ENCODE results near the gene SPAG9. TPM values are rescaled to one million over a fixed set of nuclear protein-coding genes. Genes with fewer than 3 reads are reported as not detected.
A peak's percentile ranks its signal among the peaks of the same experiment; 100 is the strongest.

The SPAG9 gene
- total RNA-seq, 6 experiments from 2014 or later = 35.2 to 49.7 (median 43.3) TPM

GRCh38 chr17:51005768-51006167 is 114.9 kb downstream of the SPAG9 start:
- Histone ChIP-seq H3K27ac (no peak overlapping the region), H3K4me3 (no peak overlapping the region), H3K9me3 (no peaks in the 10 kb centered on the region), H3K4me1 (peaks cover 0 to 6% (median 2%) of the 10 kb centered on the region in 4 donors), H3K27me3 (no peaks in the 10 kb centered on the region), H3K36me3 (peaks cover 0 to 30% (median 10%) of the 10 kb centered on the region in 4 donors)
- ATAC-seq (peak in 1 of 4 donors; percentile 28), DNase-seq (no peak)
- intact Hi-C loops (cut with DNase I) = loop anchor here in 1 of 2 donors (10.0 kb wide), 1 partner anchor 49 kb away; no protein-coding TSS in a partner anchor
- TF ChIP-seq CTCF (IDR thresholded peaks at IDR 0.05) (no peak), POLR2A (IDR thresholded peaks at IDR 0.05) (no peak)
- WGBS (ENCODE audit: insufficient coverage, low coverage, low lambda C conversion rate, missing lambda C conversion rate) = 89% methylated on average over 1 of the region's 2 CpGs

DNA sequence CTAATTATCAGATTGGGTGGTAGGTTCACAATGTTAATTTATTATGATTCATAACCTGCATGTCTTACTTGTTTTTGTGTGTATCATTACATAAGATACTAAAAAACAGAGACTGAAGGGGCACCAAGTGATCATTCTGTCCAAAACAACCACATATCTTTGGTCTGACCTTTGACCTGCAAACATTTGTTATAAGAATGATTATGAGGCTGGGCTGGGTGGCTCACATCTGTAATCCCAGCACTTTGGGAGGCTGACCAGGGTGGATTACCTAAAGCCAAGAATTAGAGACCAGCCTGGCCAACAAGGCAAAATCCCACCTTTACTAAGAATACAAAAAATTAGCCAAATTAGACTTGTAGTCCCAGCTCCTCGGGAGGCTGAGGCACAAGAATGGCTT is 116.4 kb downstream of the SPAG9 start:
- TF ChIP-seq POLR2A (IDR thresholded peaks at IDR 0.05) (no peak), CTCF (IDR thresholded peaks at IDR 0.05) (no peak)
- H3K36me3 ChIP-seq = peaks cover 0 to 37% (median 14%) of the 10 kb centered on the region in 4 donors
- intact Hi-C loops (cut with DNase I) = loop anchor here in 1 of 2 donors (10.0 kb wide), 1 partner anchor 51 kb away; no protein-coding TSS in a partner anchor
- no peak overlapping the region for H3K27ac ChIP-seq
- peak; percentile 23 to 60 (median 42) for ATAC-seq
- no peaks in the 10 kb centered on the region for H3K27me3 ChIP-seq
- DNase-seq = no peak
- no peaks in the 10 kb centered on the region for H3K9me3 ChIP-seq
- H3K4me3 ChIP-seq = no peak overlapping the region
- peaks cover 0 to 6% (median 2%) of the 10 kb centered on the region in 4 donors for H3K4me1 ChIP-seq
- no CpG with 5 or more reads among the region's 1 CpG for WGBS (ENCODE audit: insufficient coverage, low coverage, low lambda C conversion rate, missing lambda C conversion rate)

GRCh38 chr17:51000835-51001638 is 119.6 kb downstream of the SPAG9 start:
- Histone ChIP-seq H3K4me3 (no peak overlapping the region), H3K27ac (no peak overlapping the region), H3K9me3 (no peaks in the 10 kb centered on the region), H3K4me1 (peaks cover 0 to 6% (median 2%) of the 10 kb centered on the region in 4 donors), H3K27me3 (no peaks in the 10 kb centered on the region), H3K36me3 (peaks cover 0 to 49% (median 22%) of the 10 kb centered on the region in 4 donors)
- TF ChIP-seq POLR2A (IDR thresholded peaks at IDR 0.05) (no peak), CTCF (IDR thresholded peaks at IDR 0.05) (peak; percentile 58 to 67 (median 64))
- WGBS (ENCODE audit: insufficient coverage, low coverage, low lambda C conversion rate, missing lambda C conversion rate) = 90% methylated on average over 1 of the region's 1 CpG
- ATAC-seq = peak; percentile 74 to 89 (median 82)
- no peak for DNase-seq
- intact Hi-C loops (cut with DNase I) = loop anchor here in 1 of 2 donors (10.0 kb wide), 1 partner anchor 54 kb away; no protein-coding TSS in a partner anchor

DNA sequence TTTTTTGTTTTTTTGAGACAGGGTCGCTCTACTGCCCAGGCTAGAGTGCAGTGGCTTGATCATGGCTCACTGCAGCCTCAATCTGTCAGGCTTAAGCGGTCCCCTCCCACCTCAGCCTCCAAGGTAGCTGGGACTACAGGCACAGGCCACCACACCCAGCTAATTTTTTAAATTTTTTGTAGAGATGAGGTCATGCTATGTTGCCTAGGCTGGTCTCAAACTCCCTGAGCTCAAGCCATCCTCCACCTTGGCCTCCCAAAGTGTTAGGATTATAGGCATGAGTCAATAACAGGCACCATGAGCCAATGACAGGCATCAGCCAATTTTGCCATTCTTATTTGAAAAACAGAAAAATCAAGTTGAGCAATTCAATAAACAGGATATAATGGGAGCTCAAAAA is 125.0 kb downstream of the SPAG9 start:
- Histone ChIP-seq H3K36me3 (peaks cover 0 to 85% (median 50%) of the 10 kb centered on the region in 4 donors), H3K4me1 (no peaks in the 10 kb centered on the region)

More for the DNA sequence above, 125.0 kb downstream of the SPAG9 start:
- no peak overlapping the region for H3K4me3 ChIP-seq
- H3K27me3 ChIP-seq = no peaks in the 10 kb centered on the region
- no peak for TF ChIP-seq POLR2A (IDR thresholded peaks at IDR 0.05)
- TF ChIP-seq CTCF (IDR thresholded peaks at IDR 0.05) = no peak
- WGBS (ENCODE audit: insufficient coverage, low coverage, low lambda C conversion rate, missing lambda C conversion rate) = 95% methylated on average over 2 of the region's 2 CpGs
- H3K9me3 ChIP-seq = no peaks in the 10 kb centered on the region
- ATAC-seq (no peak), DNase-seq (no peak)
- intact Hi-C loops (cut with DNase I) = no loop called here
- no peak overlapping the region for H3K27ac ChIP-seq
